Endothelial cell of umbilical vein (primary cell): ENCODE data around the gene SLC25A18. TPM values are rescaled to one million over a fixed set of nuclear protein-coding genes. Genes with fewer than 3 reads are reported as not detected.

Source experiments
- BruUV-seq: library from RNA; stranded (reverse); fragments of 400-500 nt; replicated peaks from 2 replicates; lab custom pipeline; 2021; lab: Mats Ljungman, UMichigan
- CTCF ChIA-PET: fragments of 300-600, 350-600 bp; sonication (Branson Sonifier 250); formaldehyde crosslinking; loops from one replicate; lab custom pipeline; 2021; ENCODE audit warnings: antibody characterized with exemption, inconsistent platforms; lab: Charles Lee
- POLR2A ChIA-PET: fragments of 300-600, 350-600 bp; sonication (Branson Sonifier 250); formaldehyde crosslinking; loops from one replicate; lab custom pipeline; 2021; ENCODE audit warnings: antibody characterized with exemption, inconsistent platforms; lab: Charles Lee
- DNase-seq: peaks from one replicate; pipeline ENCODE4 v3.0.0-alpha.2; 2011; ENCODE audit warnings: low read depth, low spot score
- FAIRE-seq: peaks from 2 replicates; lab custom pipeline; 2011; peaks lifted over from hg19 to GRCh38; lab: Jason Lieb, UNC
- H2AFZ ChIP-seq: 2 replicates; pipeline ENCODE4 v1.6.0; 2012; ENCODE audit warnings: low read depth, low read length, control low read depth, inconsistent platforms
- H3K27ac ChIP-seq: 2 replicates; pipeline ENCODE4 v1.5.1; 2011; ENCODE audit warnings: low read depth, mild to moderate bottlenecking, control low read depth, low read length, moderate library complexity; ENCODE audit not compliant: insufficient read depth
- H3K27me3 ChIP-seq, 2 experiments: 2 replicates each; pipeline versions ENCODE4 v1.6.0 to v1.6.1; 2011; ENCODE audit warnings: low read length in 2 of 2, mixed read lengths in 1 of 2; ENCODE audit not compliant: control insufficient read depth in 2 of 2, insufficient read depth in 2 of 2
- H3K36me3 ChIP-seq, 2 experiments: 2 replicates in 1 of 2; 3 replicates in 1 of 2; pipeline ENCODE4 v1.5.1; 2011; ENCODE audit warnings: low read length in 2 of 2, mild to moderate bottlenecking in 1 of 2, moderate library complexity in 1 of 2; ENCODE audit not compliant: control insufficient read depth in 2 of 2, insufficient read depth in 2 of 2; ENCODE audit errors: extremely low read depth in 1 of 2
- H3K4me1 ChIP-seq: 3 replicates; pipeline ENCODE4 v1.5.1; 2011; ENCODE audit warnings: mild to moderate bottlenecking, low read length; ENCODE audit not compliant: control insufficient read depth, insufficient read depth; ENCODE audit errors: extremely low read depth
- H3K4me2 ChIP-seq: 2 replicates; pipeline ENCODE4 v1.6.1; 2011; ENCODE audit warnings: low read length, control low read depth, mixed read lengths; ENCODE audit not compliant: insufficient read depth
- H3K4me3 ChIP-seq, 3 experiments: fragments of 200-600 bp in 1 of 3; sonication (generic), shearing (Covaris generic) in 1 of 3; replicated peaks in 1 of 3; 2 replicates each; pipeline ENCODE4 v1.5.1; 2011 to 2016; ENCODE audit warnings: control low read depth in 3 of 3, low read length in 3 of 3, mild to moderate bottlenecking in 2 of 3, inconsistent platforms in 1 of 3, low read depth in 1 of 3, moderate library complexity in 1 of 3; ENCODE audit not compliant: insufficient read depth in 1 of 3
- H3K79me2 ChIP-seq: 2 replicates; pipeline ENCODE4 v1.6.0; 2012; ENCODE audit warnings: low read length, inconsistent platforms; ENCODE audit not compliant: control insufficient read depth, insufficient read depth
- H3K9ac ChIP-seq: replicated peaks from 2 replicates; pipeline ENCODE3; 2011; ENCODE audit warnings: low read length, control low read depth; ENCODE audit not compliant: insufficient read depth; ENCODE audit errors: extremely low read depth
- H3K9me1 ChIP-seq: replicated peaks from 3 replicates; pipeline ENCODE4 v1.6.0; 2011; ENCODE audit warnings: mild to moderate bottlenecking, low read length; ENCODE audit not compliant: control insufficient read depth, insufficient read depth; ENCODE audit errors: extremely low read depth
- H3K9me3 ChIP-seq: replicated peaks from 2 replicates; pipeline ENCODE4 v1.5.1; 2012; ENCODE audit warnings: low read length, inconsistent platforms; ENCODE audit not compliant: control insufficient read depth, insufficient read depth
- H4K20me1 ChIP-seq: replicated peaks from 2 replicates; pipeline ENCODE3; 2011; ENCODE audit warnings: mild to moderate bottlenecking, low read length; ENCODE audit not compliant: control insufficient read depth, insufficient read depth; ENCODE audit errors: extremely low read depth
- CTCF ChIP-seq, 2 donors: IDR thresholded peaks; 1 replicate in 1 of 2; 2 replicates in 1 of 2; pipeline ENCODE4 v1.5.1; 2011; ENCODE audit warnings: low read length in 2 of 2, mild to moderate bottlenecking in 2 of 2, moderate library complexity in 2 of 2, control low read depth in 1 of 2, inconsistent platforms in 1 of 2, low read depth in 1 of 2; ENCODE audit not compliant: insufficient read depth in 1 of 2; ENCODE audit errors: extremely low read depth in 1 of 2
- EZH2 ChIP-seq: IDR thresholded peaks from 2 replicates; pipeline ENCODE4 v1.6.1; 2012; ENCODE audit warnings: borderline replicate concordance, low read depth, mild to moderate bottlenecking, moderate library complexity, low read length, inconsistent platforms; ENCODE audit not compliant: severe bottlenecking
- FOS ChIP-seq: IDR thresholded peaks from 2 replicates; pipeline ENCODE4 v1.6.1; 2011; ENCODE audit warnings: mild to moderate bottlenecking, low read length, moderate library complexity, borderline replicate concordance; ENCODE audit not compliant: insufficient read depth
- GATA2 ChIP-seq: IDR thresholded peaks from 2 replicates; pipeline ENCODE4 v1.7.0; 2011; ENCODE audit warnings: low read depth, mild to moderate bottlenecking, moderate library complexity, mixed read lengths, low read length; ENCODE audit not compliant: insufficient read length, insufficient read depth
- JUN ChIP-seq: IDR thresholded peaks from 2 replicates; pipeline ENCODE4 v1.6.1; 2011; ENCODE audit warnings: borderline replicate concordance, low read depth; ENCODE audit not compliant: insufficient read length, insufficient read depth
- MAX ChIP-seq: IDR thresholded peaks from 2 replicates; pipeline ENCODE4 v1.6.1; 2011; ENCODE audit not compliant: insufficient read depth, insufficient read length
- POLR2A ChIP-seq: IDR thresholded peaks from 2 replicates; pipeline ENCODE4 v1.6.1; 2012; ENCODE audit warnings: low read depth, mild to moderate bottlenecking, control low read depth, low read length
- dilution Hi-C: fragments of 300-500 bp; cut with MboI; formaldehyde crosslinking; loops from one replicate; pipeline ENCODE4 v1.15.0; 2019; ENCODE audit warnings: low sequenced_read_pairs; ENCODE audit not compliant: extremely low pct_ligation_motif_present
- intact Hi-C: fragments of 100-400 bp; cut with micrococcal nuclease; formaldehyde crosslinking; loops from one replicate; pipeline ENCODE4 v1.10.0; 2022
- polyA plus RNA-seq, 4 experiments: library from polyadenylated mRNA; depleted of rRNA in 3 of 4; stranded (reverse) in 3 of 4; unstranded in 1 of 4; fragments of >200 nt; gene quantifications; 2 replicates each; pipeline versions ENCODE4 v1.2.1 to v1.2.3, GENCODE V29; 2011 to 2012; ENCODE audit warnings: missing spikeins in 1 of 4
- total RNA-seq: library from RNA; stranded (reverse); gene quantifications from 2 replicates; pipeline ENCODE4 v1.2.3, GENCODE V29; 2021

SLC25A18 gene
- total and polyA plus RNA-seq, 2 donors (not counting 3 experiments of a cell fraction or from before 2014, with no cell fraction given): not detected

- Histone ChIP-seq H3K9me1 (no peaks in the 10 kb centered on the region), H3K9me3 (no peaks in the 10 kb centered on the region), H3K4me3 (no peak overlapping the region), H3K9ac (no peak overlapping the region), H3K27me3 (peaks cover 3% of the 10 kb centered on the region in 2 experiments), H3K36me3 (no peaks in the 10 kb centered on the region), H3K79me2 (no peaks in the 10 kb centered on the region), H3K4me2 (no peak overlapping the region), H3K4me1 (no peaks in the 10 kb centered on the region), H2AFZ (no peak overlapping the region), H3K27ac (no peak overlapping the region), H4K20me1 (no peaks in the 10 kb centered on the region)
- TF ChIP-seq EZH2 (no peak), CTCF (IDR thresholded peaks at IDR 0.05; ENCODE audit: extremely low read depth in 1 of 2, insufficient read depth in 1 of 2, low read depth in 1 of 2, low read length in 2 of 2) (no peak), MAX (no peak), FOS (no peak), JUN (no peak), POLR2A (no peak), GATA2 (no peak)
- POLR2A ChIA-PET: no interaction called here
- CTCF ChIA-PET: interaction anchor here (0.8 to 3.1 kb wide), 2 partner anchors 9 to 20 kb away, joined by 3 to 13 read pairs; no protein-coding TSS in a partner anchor
- DNase-seq: no peak
- FAIRE-seq: no peak
- dilution Hi-C loops (no loop called here), intact Hi-C loops (loop anchor here (10.0 kb wide), 1 partner anchor 155 kb away; no protein-coding TSS in a partner anchor)
- no TSS peak for BruUV-seq
Measured at GRCh38 chr22:17549655-17550054, 13.6 kb upstream of the SLC25A18 start.
